Posterior vena cava (tissue), 2 donors: ENCODE results near the gene SIGLEC1. TPM values are rescaled to one million over a fixed set of nuclear protein-coding genes. Genes with fewer than 3 reads are reported as not detected.

Source experiments
- DNase-seq: peaks from one replicate; pipeline ENCODE4 v3.0.0-alpha.2; 2020; ENCODE audit warnings: low spot score
- intact Hi-C, 2 donors: fragments of 100-400 bp; cut with DNase I; formaldehyde crosslinking; loops; one replicate each; pipeline versions ENCODE4 v1.14.1 to v1.14.2; 2022 to 2023
- total RNA-seq, 2 donors: library from RNA; stranded (reverse); fragmentation: NEBNext Ultra II Directional; extraction: Animal tissue kit (Norgen Biotek cat#: 25700); gene quantifications; one replicate each; pipeline ENCODE4 v1.2.1, GENCODE V29; 2021
- donor health status: DM: yes; HTN: yes; CAD: no.
- donor health status: DM: yes; HTN: yes; CAD: no.

SIGLEC1 gene
- total RNA-seq, 2 donors from 2014 or later, result 12.6 to 41.1 TPM

DNA sequence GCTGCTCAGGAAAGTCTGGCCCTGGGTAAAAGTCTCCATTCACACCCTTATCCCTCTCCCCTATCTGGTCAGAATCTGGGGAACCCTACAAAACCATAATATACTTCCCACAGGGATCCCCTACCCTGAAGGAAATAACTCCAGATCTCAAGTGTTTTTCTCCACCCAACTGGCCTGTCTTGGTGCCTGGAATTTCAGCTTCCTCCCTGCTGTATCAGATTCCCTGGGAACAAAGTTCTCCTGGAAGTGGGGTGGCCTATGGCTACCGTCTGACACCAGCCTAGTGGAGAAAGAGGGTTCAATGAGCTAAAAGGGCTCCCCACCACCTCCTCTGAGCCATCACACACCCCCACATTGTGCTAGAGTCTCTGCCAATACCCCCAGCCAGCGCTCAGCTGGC is 35.1 kb upstream of the SIGLEC1 start:
- intact Hi-C loops, result no loop called here
- DNase-seq, result no peak

DNA sequence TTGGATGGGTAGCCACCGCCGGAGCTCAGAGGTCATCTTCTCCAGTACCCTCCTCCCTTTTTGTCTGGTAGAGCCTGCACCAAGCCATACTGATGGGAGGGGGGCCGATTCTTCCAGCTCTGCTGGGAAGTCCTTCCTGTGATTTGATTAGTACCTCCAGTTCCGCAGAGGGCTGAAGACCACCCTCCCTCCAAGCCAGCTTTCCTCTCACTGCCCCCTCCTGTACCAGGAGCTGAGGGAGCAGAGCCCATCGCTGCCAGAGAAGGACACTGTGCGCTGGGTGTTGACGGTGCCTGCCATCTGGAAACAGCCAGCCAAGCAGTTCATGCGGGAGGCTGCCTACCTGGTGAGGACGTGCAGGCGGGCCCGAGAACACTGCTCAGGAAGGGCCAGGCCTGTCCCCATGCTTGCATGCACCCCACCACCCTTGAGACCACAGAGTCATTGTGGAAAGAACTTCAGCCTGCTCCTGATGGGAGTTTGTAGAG is 33.3 kb upstream of the SIGLEC1 start:
- intact Hi-C loops, result no loop called here
- no peak for DNase-seq

DNA sequence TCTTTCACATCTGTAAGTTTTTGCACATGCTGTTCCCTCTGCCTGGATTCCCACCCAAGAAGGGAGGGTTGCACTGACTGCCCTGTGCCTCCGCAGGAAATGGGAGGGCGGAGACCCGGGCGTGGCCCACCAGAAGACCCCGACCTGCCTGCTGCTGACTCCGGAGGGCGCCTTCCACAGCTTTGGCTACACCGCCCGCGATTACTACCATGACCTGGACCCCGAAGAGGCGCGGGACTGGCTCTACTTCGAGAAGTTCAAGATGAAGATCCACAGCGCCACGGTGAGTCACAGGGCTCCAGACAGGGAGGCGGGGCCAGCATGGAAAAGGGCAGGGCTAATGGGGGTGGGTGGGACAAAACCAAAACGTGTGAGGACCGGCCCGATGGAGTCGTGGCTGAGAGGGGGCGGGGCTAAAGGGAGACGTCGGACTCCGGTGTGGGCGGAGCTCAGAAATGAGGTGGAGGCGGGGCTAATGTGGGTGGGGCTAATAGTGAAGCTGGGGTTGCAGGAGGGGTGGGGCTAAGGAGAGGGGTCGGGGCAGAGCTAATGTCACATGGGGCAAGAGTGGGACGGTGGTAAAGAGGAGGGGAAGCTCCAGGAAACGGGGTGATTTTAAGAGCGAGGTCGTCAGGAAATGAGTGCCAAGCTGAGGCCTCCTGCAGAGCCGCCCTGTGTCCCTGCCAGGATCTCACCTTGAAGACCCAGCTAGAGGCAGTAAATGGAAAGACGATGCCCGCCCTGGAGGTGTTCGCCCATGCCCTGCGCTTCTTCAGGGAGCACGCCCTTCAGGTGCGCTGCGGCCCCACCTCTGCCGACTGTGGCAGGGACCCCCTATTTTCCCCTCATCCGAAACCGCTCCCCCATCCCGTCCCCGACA is 32.6 kb upstream of the SIGLEC1 start:
- peak; percentile 93 for DNase-seq
- intact Hi-C loops, result no loop called here

DNA sequence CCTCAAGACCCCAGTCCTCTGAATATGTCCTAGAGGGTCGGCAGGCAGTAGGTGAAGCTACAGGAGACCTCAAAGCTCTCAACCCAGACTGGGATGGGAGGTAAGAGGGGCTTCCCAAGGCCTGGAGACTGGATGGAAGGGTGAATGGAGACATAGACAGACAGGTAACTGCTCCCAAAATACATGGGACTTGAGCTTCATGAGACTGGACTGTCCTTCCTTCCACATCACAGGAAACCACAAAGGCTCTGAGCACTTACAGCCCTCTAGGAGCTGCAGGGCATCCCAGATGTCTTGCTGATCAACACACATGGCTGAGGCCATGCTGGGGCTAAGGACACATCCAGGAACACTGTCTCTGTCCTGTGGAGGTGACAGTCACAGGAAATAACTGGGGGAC is 31.6 kb upstream of the SIGLEC1 start:
- intact Hi-C loops, result no loop called here
- DNase-seq, result no peak

DNA sequence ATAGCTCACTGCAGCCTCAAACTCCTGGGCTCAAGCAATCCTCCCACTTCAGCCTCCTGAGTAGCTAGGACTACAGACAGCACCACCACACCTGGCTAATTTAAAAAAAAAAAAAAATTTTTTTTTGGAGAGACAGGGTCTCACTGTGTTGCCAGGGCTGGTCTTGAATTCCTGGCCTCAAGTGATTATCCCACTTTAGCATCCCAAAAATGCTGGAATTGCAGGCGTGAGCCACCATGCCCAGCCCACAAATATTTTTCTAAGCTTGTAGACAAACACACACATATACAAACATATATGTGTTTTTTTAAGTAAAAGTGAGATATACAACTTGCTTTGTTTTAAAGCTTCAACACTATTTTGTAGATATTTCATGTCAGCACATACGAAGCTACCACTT is 30.9 kb upstream of the SIGLEC1 start:
- DNase-seq, result no peak
- intact Hi-C loops, result no loop called here

DNA sequence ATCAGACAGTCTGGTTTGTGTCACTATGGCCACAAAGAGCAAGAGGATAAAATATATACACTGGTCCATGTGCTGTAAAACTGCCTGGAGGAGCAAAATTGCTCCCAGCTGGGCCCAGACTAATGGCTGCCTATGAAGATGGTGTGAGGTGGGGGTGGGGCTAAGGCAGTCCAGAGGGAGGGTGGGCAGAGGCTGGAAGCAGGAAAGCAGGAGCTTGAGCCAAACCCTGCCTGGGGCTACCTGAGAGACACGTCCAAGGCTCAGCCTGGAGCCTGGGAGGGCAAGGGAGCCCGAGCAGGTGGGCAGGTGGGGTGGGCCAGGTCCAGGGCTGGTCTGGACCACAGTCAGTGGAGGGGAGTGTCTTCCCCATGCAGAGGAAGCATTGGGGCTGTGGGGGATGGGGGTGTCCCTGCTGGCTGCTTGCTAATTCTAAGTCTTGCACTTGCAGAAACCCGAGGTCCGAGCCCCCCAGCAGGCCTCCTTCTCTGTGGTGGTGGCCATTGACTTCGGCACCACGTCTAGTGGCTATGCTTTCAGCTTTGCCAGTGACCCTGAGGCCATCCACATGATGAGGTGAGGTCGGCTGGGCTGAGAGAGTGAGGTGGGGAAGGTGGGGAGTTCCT is 29.5 kb upstream of the SIGLEC1 start:
- no peak for DNase-seq

DNA sequence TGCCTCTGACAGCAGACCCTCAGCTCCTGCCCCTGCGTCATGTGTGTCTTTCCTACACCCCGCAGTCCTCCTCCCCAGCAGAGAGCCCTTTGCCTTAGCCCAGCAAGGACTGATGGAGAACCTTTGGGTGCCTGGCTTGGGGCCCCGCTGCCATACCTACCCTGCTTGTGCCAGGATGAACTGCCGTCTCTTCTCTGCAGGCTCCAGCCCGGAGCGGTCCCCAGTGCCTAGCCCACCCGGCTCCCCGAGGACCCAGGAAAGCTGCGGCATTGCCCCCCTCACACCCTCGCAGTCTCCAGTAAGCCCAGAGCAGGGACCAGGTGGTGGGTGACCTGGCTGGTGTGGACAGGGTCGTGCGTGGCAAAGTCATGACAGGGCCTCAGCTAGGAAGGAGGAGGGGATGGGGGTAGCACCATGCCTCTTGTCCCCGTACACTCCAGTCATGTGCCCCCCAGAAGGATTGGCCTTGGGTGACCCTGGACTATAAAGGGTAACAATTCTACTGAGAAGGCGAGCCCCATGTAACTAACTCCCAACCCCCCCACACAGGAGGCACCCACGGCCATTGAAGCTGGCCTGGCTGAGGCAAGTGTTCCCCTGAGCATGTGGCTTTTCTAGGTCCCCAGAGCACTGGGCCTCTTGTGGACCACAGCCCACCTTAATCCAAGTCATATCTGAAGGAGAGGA is 28.4 kb upstream of the SIGLEC1 start:
- intact Hi-C loops, result no loop called here

More for the DNA sequence above, 29.5 kb upstream of the SIGLEC1 start:
- intact Hi-C loops, result no loop called here

DNA sequence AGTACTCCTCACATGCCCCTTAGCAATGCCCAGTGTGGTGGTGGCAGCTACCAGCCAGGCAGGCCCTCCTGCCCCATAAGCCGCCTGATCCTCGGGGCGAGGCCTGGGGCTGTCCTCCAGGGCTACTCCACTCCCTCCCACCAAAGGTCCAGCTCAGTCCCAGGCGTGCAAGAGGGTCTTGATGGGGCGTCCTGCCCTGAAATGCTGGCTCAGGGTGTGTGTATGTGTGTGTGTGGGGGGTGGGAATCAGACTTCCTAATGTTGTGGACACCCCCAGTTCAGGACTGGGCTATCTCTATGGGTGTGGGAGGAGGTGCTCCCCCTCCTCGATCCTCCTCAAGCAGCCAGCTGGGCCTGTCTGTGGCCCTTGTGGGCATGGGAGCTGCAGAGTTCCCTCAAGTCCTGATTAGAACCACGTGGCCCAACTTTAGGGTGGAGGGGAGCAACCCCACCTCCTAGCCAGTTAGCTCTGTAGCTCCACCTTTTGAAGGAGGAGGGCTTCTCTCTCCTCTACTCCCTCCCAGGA is 27.6 kb upstream of the SIGLEC1 start:
- no peak for DNase-seq
- intact Hi-C loops, result no loop called here

More for the DNA sequence above, 28.4 kb upstream of the SIGLEC1 start:
- DNase-seq, result no peak

DNA sequence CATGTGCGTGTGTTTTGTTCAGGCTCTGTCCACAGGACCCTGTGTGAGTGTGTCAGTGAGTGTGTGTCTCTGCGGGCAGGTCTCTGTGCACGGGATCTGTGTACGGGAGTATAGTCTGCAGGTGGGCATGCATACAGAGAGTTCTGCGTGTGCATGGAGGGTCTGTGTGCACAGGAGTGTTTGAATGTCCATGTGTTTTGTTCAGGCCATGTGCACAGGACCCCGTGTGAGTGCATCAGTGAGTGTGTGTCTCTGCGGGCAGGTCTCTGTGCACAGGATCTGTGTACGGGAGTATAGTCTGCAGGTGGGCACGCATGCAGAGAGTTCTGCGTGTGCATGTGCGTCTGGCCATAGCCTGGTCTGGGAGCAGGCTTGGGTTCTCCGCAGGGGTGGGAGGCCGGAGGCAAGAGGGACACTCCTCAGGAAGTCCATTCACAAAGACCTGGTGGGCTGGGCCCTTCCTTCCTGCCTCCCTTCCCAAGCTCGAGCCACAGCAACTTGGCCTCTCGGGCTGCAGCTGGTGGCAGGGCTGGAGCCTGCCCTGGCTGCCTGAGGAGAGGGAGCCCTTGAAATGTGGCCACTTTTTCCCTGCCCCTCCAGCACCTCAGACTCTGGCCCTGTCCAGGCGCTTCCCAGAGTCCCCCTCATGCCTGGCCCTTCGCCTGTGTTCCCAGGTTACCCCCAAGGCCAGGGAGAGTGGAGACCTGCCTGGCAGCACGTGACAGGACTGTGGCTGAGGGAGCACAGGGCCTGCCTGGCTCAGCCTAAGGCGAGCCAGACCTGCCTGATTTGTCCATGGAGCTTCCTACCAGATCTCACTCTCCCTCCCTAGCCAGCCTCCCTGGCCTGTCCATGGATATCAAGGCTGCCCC is 26.9 kb upstream of the SIGLEC1 start:
- intact Hi-C loops, result no loop called here
- no peak for DNase-seq

DNA sequence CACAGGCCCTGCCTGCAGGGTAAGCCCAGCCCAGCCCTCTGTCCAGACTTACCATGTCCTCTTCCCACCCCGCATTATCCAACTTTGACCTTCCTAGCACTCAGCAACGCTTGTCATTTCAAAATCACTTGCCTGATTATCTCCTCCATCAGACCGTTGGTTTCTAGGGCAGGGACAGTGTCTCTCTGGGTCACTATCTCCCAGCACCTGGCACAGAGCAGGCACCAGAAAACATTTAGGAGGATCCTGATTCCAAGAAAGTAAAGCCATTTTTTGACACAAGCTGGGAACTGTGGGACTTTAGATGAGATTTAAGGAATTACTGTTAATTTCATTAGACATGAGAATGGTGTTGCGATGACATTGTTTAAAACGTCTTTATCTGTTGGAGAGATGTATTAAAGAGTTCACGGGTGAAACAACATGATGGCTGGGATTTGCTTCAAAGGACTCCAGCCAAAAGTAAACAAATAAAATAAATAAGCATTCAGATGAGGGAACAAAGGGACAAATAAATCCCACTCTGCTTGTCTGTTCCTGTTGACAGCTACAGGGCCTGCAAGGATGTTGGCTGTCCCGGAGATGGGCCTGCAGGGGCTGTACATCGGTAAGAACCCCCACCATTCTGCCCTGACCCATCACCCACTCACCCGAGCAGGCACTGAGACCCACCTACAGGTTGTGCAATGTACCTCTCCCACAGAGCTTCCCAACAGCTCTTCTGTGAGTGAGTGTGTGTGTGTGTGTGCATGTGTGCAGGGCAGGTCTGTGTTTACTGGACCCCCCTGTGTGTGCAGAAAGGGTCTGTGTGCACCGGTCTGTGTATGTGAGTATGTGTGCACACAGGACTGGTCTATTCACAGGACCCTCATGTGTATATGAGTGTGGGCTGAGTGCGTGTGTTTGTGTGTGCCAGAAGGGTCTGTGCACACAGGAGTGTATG is 26.0 kb upstream of the SIGLEC1 start:
- intact Hi-C loops, result no loop called here
- DNase-seq, result no peak

DNA sequence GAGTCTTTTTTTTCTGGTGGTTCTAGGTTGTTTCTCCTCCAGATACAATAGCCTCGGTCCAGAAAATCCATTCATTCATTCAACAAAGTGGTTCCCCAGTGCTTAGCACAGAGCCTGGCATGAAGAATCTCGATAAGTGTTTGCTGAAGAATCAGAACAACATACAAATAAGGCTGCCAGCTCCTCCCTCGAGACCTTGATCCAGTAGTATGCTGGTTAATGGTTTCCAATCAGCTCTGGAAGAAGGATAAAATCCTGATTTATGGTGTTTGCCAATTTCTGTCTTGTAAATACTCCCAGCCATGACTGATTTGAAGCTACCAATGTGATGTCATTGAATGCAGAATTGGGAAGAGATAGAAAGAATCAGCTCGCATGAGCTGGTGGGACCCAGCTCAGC is 23.4 kb upstream of the SIGLEC1 start:
- no peak for DNase-seq
- intact Hi-C loops, result no loop called here

DNA sequence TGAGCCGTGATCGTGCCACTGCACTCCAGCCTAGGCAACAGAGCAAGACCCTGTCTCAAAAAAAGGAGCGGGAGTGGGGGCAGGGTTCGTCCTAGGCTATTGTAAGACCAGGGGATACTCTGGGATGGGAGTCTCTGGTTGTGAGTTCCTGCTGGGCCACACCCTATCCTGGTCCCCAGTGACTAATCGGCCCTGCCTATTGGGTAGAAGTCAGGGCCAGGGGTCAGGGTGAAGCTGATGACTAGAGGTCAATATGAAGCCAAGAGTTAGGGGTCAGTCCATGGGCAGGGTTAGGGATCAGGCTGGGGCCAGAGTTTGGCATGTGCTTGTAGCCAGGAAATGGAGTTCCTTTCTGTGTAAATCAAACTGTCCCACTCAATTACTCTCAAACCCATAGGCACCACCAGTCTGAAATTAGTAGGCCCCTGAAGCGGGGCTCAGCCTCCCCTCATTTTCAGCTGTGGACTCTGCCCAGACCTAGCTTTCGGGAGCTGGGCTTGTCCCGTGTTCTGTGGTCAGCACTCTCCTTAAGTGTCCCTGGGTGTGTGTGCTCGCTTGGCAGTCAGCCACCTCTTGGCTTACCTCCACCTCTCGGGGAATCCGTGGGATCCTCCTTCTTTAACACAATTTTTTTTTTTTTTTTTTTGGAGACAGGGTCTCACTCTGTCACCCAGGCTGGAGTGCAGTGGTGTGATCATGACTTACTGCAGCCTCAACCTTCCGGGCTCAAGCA is 21.9 kb upstream of the SIGLEC1 start:
- intact Hi-C loops, result no loop called here
- DNase-seq, result no peak

DNA sequence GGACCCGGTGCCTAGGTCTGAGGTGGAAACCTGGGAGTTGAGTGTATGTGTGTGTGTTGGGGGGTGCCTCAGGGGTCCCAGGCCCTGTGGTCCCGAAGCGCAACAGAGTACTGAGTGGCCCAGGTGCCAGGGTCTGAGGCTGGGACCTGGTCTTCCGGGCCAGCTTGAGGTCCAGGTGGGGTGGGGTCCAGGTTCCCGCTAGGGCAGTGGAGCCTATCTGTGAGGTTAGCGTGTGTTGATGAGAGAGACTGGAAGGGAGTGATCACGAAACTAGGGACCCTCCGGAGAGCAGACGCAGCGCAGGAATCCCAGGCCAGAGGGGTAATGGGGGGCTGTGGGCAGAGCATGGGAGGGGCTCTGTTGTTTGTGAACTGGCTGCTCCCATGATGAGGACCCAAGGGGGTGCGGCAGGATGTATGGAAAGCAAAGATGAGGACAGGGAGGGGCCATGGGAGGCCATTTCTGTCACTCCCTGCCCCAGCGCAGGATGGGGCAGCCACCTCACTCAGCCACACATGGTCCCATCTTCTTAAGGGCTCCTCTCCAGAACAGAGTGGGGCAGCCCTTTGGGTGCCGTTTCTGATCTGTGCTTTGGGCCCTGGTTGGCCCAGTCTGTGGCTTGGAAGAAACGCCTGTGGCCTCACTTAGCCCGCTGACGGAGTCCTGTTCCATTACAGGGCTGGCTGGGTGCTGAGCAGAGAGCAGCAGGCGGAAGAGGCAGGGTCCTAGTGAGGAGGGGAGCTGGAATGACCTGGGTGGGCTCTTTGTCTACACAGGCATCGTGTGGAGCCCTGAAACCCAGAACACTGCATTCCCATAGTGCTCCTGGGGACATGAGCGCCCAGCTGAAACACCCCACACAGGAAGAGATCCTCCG is 21.0 kb upstream of the SIGLEC1 start:
- no peak for DNase-seq
- intact Hi-C loops, result no loop called here

DNA sequence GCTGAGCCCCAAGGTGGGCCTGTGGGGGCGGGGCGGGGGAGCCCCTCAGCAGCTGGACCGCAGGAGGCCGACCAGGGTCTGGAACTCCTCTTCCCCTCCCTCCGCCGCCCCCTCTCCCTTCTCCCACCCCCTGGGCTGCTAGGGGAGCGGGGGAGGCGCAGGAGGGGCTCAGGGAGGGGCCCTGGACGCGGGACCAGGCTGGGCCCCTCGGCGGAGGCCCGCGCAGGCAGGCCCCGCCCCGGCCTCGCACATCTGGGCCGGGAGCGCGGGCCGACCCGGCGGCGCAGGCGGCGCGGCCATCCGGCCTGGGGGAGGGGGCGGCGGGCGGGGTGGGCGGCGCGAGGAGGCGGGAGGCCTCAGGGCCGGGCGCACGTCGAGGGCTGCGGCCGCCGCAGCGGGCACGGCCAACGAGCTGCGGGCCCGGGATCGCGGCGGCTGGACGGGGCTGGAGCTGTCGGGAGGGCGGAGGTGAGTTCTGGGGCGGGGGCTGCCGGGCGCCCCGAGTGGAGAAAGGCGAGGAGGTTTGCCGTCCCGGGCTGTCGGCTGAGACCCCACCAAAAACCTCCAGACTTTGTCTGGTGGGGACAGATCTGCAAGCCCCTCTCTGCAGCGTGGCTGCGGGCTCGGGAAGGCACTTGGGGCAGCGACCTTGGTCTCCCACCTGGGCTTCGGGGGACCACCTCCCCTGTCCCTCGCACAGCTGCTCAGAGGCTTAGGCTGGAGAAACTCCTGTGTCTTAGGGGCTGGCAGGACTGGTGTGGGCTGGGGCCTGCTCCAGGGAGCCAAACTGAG is 20.1 kb upstream of the SIGLEC1 start, which contains the start of gene HSPA12B:
TSS of gene HSPA12B (plus strand) at position 359 of the 792 bp plus-strand sequence. CDS start 5,990 bp downstream, outside the sequence.
- intact Hi-C loops, result no loop called here

DNA sequence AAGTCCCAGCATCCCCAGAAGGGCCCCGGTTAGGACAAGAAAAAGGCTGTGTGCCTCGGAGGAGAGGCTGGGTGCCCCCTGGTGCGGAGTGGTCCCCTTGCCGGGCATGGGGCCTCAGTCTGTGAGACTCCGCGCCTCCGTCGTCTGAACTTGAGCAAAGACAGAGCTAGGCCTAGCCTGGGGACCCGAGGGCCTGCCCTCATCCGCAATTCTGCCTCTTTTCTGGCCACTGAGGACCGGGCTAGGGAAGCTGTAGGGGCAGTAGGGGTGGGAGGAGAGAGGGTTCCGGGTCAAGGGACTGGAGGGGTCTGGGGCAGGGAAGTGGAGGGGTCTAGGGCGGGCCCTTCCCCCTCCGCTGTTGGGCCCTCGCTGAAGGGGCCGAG is 19.5 kb upstream of the SIGLEC1 start:
- no peak for DNase-seq
- intact Hi-C loops, result no loop called here

More for the DNA sequence above, 20.1 kb upstream of the SIGLEC1 start, which contains the start of gene HSPA12B:
- DNase-seq, result no peak
